ENCODE data around the gene ZNF80. TPM values are rescaled to one million over a fixed set of nuclear protein-coding genes. Genes with fewer than 3 reads are reported as not detected.

Gene ZNF80
- polyA plus RNA-seq, 1 donor from 2014 or later, result not detected

Other genes starting within 250 kb of the ZNF80 start
- gene CCDC191, start 181.1 kb downstream of the ZNF80 start, polyA plus RNA-seq (ENCODE audit: insufficient read depth, low read depth, low replicate concordance), result 2.5 TPM
- gene QTRT2, start 180.8 kb downstream of the ZNF80 start, polyA plus RNA-seq (ENCODE audit: insufficient read depth, low read depth, low replicate concordance), result 4.6 TPM
- gene DRD3, start 58.5 kb downstream of the ZNF80 start, polyA plus RNA-seq (ENCODE audit: insufficient read depth, low read depth, low replicate concordance), result not detected
- not detected for gene TIGIT, start 56.5 kb upstream of the ZNF80 start, polyA plus RNA-seq (ENCODE audit: insufficient read depth, low read depth, low replicate concordance)

Measured in brain (organoid and tissue), 1 donor.